RWPE1 (cell line): Measurements from ENCODE around the gene UFC1.

Source experiments
- CTCF ChIA-PET: fragments of 350-600 bp; sonication (Branson Sonifier 250); formaldehyde crosslinking; extraction: SDS; loops from one replicate; lab custom pipeline; 2021; lab: Yijun Ruan, JAX
- POLR2A ChIA-PET: fragments of 400-600 bp; formaldehyde crosslinking; extraction: SDS; loops from one replicate; lab custom pipeline; 2020; ENCODE audit warnings: antibody characterized with exemption; ENCODE audit not compliant: low non-redundant PET; lab: Yijun Ruan, JAX
- DNase-seq: peaks from one replicate; pipeline ENCODE4 v3.0.0; 2012; ENCODE audit warnings: low spot score
- H3K27ac ChIP-seq: fragments of 450-650 bp; 2 replicates; pipeline ENCODE4 v1.5.1; 2017
- CTCF ChIP-seq: fragments of 450-650 bp; conservative IDR thresholded peaks from 2 replicates; pipeline ENCODE4 v1.5.1; 2017; ENCODE audit warnings: low read depth, mild to moderate bottlenecking

UFC1 gene

DNA sequence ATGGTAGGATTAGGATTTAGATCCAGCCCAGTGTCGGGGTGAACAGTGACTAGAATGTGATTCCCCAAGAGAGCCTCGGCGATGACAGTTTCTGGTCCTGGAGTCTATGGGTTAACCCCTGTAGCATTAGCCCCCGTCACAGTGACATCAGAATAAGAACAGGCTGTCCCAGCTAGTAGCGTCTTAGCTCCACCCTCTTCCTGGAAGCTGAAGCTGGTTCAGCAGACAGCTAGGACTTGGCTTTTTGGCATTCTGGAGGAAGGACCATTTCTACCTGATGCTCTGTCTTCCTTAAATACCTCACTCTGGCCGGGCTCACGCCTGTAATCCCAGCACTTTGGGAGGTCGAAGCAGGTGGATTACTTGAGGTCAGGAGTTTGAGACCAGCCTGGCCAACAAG is 53.4 kb downstream of the UFC1 start:
- ChIA-PET CTCF (no interaction called here), POLR2A (no interaction called here)
- DNase-seq = no peak
- 0 out of 2 replicates have a peak overlapping the region, but pooled peaks have one; percentile 18 for H3K27ac ChIP-seq
- no peak for TF ChIP-seq CTCF
